ENCODE data around the gene KCNA10.

- TF ChIP-seq SUZ12 (IDR thresholded peaks at IDR 0.05; ENCODE audit: extremely low read depth, insufficient read depth, insufficient read length) (no peak), YY1 (IDR thresholded peaks at IDR 0.05; ENCODE audit: insufficient read depth, insufficient read length) (no peak), ZNF274 (IDR thresholded peaks at IDR 0.05; ENCODE audit: low read depth, low read length) (no peak)
Measured at GRCh38 chr1:110545492-110545891, 26.5 kb upstream of the KCNA10 start.
